NOMO-1 treated with DMSO at 0.1 percent for 48 hours (cell line): Measurements from ENCODE around the gene RPS27L.
A peak's percentile ranks its signal among the peaks of the same experiment; 100 is the strongest.

ENCODE experiments used
- DNase-seq: peaks from one replicate; lab custom pipeline; 2025; ENCODE audit not compliant: unreplicated experiment; lab: John Stamatoyannopoulos, UW

Gene RPS27L

DNA sequence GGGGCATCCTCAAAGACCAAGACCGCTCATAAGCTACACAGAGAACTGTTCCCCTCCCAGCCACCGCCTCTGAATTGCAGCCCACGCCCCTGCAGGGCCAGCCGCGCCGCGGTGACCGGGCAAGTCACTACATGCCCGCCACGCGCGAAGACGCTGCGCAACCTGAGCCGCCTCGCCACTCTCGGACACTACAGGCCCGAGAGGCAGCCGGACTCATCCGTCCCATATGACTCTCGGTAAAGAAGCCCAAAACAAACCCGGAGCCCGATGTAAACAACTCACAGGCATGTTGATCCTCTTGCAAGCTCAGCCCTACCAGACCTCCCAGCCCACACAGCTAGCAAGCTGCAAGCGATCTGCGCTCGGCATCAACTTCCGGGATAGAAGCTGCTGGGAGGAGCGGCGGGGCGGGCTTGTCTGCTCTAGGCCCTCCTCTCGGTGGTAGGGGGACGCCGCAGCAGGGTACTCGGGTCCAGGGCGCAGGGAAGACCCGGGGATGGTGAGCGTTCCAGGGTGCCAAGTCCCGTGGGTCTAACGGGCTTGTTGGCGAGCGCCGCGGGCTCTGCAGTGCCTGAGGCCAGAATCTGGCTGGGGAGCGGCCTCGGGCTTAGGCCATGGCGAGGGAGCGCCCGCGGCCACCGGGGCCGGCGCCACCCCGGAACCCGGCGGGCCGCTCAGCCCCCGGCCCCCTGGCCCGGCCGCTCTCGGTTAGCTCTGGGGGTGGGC lies at the start of gene RPS27L:
Gene RPS27L (minus strand): TSS at position 360 of the 726 bp plus-strand sequence. CDS start 72 bp downstream, at position 288.
- peak; percentile 85 for DNase-seq

DNA sequence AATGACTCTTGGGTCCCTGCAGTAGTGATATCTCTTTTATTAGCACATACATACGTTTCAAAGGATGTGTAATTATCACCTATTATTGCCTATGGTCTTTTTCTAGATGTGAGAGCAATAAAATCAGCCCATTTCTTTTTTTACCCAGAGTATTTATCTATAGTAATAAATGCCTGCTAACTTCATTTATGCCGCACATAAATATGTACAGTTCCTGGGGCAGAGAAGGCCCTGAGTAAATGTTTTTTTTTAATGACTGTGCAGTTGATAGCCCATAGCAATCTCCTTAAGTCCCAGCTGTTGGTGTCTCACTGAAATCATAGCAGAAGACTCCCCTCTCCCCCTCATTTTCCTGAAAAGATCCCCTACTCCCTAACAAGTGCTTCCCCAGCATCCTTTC lies 48.8 kb upstream of the RPS27L start:
- DNase-seq, result no peak

GRCh38 chr15:63203451-63204090 lies 46.3 kb upstream of the RPS27L start:
- peak; percentile 57 for DNase-seq

DNA sequence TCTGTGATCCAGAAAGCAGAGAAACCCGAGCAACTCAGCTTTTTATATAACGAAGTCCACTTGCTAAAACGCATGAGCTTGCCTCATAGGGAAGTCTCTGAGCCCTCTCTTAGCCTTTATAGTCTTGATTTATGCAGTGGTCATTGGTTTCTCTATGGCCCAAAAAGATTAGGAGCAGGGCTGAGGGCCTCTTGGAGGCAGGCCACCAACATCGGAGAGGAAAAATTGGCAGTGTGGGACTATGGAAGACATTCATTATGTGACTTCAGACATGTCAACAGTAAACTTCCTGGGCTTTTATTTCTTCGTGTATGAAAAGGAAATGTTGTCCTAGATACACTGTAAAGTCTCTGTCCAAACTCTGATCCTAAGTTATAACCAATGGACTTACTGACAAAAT lies 45.6 kb upstream of the RPS27L start:
- no peak for DNase-seq

DNA sequence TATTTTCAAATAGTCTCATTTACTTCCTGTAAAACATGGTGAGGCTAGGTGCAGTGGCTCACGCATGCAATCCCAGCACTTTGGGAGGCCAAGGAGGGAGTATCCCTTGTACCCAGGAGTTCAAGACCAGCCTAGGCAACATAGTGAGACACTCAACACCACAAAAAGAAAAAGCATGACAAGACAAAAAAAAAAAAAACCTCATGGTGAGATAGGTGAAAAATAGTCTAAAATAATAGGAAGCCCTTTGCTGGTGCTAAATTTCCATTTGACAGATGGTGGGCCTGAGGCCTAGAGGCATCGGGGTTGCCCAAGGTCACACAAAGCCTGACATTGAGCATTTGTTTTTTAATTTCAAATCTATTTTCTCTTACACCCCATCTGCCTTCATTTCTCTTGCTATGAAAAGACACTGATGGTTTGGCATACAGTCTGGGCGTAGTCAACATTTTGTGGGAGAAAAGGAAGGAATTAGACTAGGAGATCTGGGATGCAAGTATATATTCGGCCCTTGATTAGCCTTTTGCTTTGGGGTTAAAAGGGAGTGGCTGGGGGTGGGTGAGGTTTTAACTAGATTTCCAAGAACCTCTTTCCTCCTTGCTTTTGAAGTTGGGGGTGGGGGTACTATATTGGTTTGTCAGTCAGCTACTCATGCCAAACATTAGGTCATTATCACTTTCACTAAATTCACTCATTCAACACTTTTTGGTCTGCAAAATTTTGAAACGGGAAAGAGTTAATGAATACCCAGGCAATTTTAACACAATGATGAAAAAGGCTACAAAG lies 43.4 kb upstream of the RPS27L start:
- DNase-seq, result no peak

- DNase-seq, result no peak
These were observed 41.3 kb upstream of the RPS27L start for GRCh38 chr15:63198371-63199250.

DNA sequence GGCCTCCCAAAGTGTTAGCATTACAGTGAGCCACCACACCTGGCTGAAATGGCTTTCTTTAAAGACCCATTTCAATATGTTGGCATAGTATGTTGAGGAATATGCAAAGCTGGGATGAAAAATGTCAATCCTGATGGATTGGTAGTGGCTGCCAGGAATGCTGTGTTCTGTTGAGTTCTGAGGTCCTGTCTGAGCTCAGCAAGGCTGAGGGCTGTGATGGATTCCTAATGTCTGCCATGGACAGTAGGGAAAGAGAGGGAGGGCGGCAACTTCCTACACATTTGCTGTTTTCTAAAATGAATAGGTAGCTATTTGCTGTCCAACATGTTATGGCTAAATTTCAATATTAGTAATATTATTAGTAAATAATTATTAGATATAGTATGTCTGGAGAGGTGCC lies 40.3 kb upstream of the RPS27L start:
- no peak for DNase-seq

GRCh38 chr15:63196842-63197241 lies 39.6 kb upstream of the RPS27L start:
- no peak for DNase-seq

DNA sequence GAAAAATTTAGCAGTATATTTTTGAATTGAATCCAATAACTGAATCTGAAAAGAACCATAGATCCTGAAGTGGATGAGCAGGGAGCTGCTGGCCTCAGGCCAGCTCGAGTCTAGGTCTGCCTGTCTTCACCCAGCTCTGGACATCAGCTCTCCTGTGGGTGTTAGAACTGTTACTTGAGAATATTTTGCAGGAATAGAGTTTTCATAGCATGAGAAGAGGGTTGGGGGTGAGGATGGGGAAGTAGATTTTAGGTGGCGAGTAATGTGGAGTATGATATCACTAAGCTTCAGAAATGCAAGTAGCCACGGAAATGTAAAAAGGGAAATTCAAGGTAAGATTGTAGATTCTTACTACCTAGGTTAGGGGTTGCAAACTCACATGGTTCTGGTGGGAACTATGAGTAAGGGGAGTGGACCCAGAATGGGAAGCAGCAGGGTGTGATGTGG lies 38.3 kb upstream of the RPS27L start:
- peak; percentile 12 for DNase-seq

DNA sequence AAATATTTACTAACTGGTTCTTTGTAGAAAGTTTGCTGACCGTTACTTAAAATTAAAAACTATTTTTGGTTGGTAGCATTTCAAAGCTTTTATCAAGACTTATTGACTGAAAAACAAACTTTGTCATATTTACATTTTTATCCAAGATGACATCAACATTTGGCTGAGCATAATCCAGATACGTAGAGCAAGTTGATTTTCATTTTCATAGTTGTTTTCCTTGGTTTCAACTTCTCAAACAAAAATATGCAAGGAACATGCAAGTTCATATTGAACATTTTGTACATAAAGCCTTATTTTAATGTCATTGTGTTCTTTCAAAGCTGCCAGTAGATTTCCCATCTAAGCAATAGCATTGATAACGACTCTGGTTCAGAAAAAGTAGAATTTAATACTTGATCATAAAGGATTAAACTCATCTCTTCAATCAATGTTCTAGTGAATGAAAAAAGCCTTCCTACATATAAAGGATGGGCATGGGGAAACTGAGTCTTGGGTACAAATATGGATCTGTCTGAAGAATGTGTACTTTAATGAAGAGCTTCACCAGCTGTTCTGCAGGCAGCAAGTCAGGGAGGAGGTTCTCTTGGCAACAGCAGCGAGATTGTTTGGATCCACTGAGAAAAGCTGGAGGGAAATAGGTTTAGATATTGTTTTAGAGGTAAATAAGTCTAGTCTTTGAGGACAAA lies 37.7 kb upstream of the RPS27L start:
- no peak for DNase-seq

- DNase-seq, result no peak
These were observed 37.0 kb upstream of the RPS27L start for GRCh38 chr15:63194302-63194701.

- no peak for DNase-seq
These were observed 35.4 kb upstream of the RPS27L start for GRCh38 chr15:63192619-63193206.

DNA sequence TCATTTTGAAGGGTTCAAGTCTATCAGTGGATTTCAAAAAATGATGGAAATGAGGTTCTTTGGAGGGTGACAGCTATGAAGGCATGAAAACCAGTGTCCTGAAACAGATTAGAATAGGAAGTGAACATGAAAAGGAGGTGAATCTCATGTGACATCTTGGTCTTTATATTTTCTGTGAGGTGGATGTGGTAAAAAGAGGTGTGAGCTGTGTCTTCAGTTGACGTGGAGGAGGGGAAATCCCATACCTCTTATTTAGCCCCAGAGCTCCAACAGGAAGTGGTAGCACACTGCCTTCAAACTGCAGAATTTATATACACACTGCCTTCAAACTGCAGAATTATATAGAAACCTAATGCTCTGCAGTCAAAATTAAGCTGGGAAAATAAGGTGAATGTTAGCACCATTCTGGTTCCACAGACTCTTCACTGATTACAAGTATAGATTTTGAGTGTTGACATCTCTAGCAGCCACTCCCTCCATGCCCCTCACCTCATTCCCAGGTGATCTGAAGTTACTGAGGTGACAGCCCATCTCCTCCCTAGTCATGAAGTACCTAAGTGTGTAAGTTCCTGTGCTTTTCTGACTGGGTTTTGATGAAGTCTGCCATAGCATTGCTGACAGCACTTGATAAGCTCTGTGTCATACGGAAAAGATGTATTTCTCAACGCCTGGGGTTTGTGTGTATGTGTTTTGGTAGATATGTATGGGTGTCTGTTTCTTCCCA lies 34.8 kb upstream of the RPS27L start:
- peak; percentile 24 for DNase-seq

DNA sequence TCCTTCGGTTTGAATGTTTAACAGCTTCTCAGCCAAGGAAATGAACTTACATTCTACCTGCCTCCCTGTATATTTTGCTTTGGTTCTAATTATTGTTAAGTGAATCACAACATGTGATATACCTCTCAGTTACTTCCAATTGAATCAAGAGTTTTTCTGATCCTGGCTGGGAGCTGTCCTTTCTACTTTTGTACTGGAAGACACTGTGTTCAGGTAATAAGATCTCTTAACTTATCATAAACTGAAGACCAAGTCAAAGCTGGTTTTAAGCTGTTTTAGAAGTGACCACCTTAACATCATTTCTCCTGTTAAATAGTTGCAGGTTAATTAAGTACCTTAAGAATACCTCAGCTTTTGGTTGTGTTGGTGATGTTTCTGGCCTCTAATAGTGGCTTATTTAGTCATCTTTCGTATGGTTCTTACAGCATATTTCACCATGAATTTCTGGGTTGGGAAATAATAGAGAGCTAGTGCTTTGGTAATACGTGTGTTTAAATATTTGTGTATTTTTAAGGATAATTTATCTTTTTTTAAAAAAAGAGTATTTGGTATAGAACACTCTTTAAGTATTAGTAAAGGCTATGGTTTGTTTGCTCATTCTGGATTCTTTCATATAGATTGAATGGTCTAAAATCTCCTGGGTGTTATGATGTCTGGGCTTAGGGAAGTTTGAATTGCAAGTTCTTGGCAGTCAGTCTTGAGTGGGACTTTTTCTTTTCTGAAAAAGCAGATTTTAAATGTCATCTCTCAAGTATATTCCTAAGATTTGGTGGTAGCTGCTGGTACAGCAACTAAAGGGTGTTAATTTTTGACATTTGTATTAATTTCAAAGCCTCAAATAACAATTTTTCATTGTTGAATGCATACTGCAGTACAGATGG lies 33.7 kb upstream of the RPS27L start:
- DNase-seq, result no peak

GRCh38 chr15:63189941-63190768 lies 32.9 kb upstream of the RPS27L start:
- peak; percentile 53 for DNase-seq

DNA sequence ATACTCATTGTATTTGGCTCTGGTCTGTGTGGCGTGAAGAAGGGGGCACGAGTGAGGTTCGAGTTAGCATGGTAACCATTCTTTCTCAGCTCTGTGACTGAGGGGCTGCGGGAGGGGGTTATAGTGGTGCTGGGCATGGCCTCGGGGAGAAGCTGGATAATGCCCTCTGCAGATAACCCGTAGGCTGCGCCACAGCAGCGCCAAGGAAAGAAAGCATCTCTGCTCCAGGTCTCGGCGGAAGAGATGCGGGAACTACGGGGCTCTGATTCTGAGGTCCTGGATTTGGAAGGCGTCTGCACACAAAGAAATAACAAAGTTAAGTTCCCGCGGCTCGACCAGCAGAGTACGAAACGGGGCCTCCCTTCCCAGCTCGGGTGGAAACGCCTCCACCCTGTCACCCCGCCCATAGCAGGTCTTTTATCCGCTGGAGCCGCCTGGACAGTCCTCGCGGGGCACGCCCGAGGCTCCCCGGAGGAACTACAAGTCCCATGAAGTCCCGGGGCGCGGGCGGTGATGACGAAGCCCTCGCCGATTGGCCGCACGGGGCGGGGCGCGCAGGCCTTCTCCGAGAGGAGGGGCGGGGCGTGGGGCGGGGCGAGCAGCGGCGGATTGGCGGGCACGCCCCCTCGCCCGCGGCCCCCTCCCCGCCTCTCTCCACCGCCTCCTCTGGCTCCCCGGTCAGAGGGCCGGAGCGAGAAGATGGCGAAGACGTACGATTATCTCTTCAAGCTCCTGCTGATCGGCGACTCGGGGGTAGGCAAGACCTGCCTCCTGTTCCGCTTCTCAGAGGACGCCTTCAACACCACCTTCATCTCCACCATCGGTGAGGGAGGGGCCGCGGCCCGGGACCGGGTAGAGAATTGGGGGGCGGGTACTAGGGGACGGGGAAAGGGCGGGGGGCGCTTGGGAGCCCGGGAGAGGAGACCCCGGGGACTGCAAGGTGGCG lies 31.9 kb upstream of the RPS27L start, which contains the start of gene RAB8B:
Gene RAB8B (plus strand): TSS at position 681 of the 946 bp plus-strand sequence. CDS start 19 bp downstream, at position 700.
- DNase-seq, result peak; percentile 92
